GM21825 (cell line): ENCODE results near the gene PPRC1.

ENCODE experiments used
- ATAC-seq: cut with Tn5 transposase; IDR thresholded peaks from one replicate; pipeline ENCODE4 v1.9.1; 2021; ENCODE audit warnings: mild to moderate bottlenecking, moderate library complexity; ENCODE audit not compliant: unreplicated experiment

The PPRC1 gene

DNA sequence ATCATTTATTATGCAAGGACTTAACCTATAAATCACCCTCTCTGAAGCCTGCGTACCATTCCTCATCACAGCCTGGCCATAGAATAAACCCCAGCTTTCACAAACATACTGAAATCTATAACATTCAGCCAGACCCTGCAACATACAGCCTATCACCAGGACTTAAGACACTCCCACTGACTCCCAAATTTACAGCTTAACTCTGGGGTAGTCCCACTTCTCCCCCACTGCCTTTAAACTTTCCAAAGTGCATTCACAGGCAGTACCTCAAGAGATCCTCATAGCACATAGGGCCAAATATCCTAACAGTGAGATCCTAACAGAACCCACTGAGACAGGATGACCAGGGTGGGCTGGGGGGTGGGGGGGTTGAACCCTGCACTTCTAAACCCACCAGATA is 16.2 kb upstream of the PPRC1 start:
- no peak for ATAC-seq

GRCh38 chr10:102117391-102118159 is 15.3 kb upstream of the PPRC1 start:
- ATAC-seq: no peak

DNA sequence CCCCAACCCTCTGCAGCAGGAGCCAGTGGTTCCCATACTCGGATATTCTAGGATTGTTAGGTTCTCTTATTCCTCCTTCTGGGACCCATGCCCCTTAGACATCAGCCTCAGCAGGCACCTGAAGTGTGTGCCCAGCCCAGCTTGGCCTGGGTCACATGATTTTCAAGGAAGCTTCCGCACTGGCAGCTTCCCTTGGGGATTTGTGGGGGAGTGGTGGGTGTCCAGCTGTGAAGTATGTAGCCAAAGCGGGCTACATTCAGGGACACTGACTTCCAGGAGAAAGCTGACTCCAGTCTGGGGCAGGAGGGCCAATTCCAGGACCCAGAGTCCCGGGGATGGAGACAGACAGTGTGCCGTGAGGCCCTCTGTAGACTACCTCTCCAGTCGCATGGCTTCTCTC is 14.0 kb upstream of the PPRC1 start:
- no peak for ATAC-seq

GRCh38 chr10:102119417-102120141 is 13.3 kb upstream of the PPRC1 start:
- ATAC-seq: no peak

- ATAC-seq: peak; percentile 47
Observed at GRCh38 chr10:102120142-102120990, 12.5 kb upstream of the PPRC1 start, which contains the start of gene LDB1. TSS of gene LDB1 (minus strand) at chr10:102120368. CDS start at chr10:102120110, 258 bp downstream.

GRCh38 chr10:102120991-102121738 is 11.7 kb upstream of the PPRC1 start:
- ATAC-seq: no peak

- no peak for ATAC-seq
Observed at GRCh38 chr10:102121739-102122372, 11.0 kb upstream of the PPRC1 start.

GRCh38 chr10:102122450-102122849 is 10.4 kb upstream of the PPRC1 start:
- no peak for ATAC-seq

GRCh38 chr10:102123223-102123622 is 9.6 kb upstream of the PPRC1 start:
- no peak for ATAC-seq

DNA sequence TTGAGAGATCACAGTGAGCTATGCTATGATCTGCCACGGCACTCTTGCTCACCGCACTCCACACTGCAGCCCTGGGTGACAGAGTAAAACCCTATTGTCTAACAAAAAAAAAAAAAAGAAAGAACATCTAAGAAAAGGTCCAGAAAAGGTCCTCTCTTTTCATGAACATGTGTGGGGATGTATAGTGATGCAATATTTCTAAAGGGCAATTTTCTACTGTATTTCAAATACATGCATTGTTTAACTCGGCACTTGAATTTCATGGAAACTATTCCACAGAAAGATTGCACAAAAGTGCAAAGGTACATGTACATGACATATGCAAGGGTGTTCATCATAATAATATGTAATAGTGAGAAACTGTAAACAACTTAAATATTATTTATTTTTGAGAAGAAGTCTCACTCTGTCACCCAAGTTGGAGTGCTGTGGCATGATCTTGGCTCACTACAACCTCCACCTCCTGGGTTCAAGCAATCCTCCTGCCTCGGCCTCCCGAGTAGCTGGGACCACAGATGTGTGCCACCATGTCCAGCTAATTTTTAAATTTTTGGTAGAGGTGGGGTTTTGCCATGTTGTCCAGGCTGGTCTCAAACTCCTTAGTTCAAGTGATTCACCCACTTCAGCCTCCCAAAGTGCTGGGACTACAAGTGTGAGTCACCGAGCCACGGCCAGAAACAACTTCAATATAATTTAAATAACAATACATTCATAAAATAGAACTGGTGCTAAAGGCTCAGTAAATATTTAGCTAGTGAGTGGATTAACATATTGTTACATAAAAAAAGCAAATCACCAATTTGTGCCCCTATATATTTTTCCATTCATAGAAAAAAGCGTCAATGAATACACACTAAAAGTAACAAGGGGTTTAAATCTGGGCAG is 1.3 kb upstream of the PPRC1 start:
- no peak for ATAC-seq

- no peak for ATAC-seq
Observed at GRCh38 chr10:102132193-102132562, 662 bp upstream of the PPRC1 start.

GRCh38 chr10:102133373-102134195 is 744 bp downstream of the PPRC1 start:
- no peak for ATAC-seq

DNA sequence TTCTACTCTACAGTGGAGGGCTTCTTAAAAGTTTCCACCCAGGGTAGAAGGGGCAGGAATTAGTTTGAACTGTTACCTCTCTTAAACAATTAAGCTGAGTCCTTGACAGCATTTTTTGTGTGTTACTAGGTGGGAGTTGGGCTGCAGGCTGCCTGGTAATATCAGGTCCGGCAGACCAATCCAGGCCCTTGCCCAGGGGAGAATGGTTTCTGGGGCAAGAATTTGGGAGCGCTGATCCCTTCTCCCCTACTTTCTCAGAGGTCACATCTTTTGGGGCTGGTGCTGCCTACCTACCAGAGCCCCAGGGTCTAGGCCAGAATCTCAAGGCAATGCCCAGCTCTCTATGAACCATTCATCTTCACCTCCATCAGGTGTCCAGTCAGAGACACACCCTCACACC is 1.6 kb downstream of the PPRC1 start:
- ATAC-seq: no peak

DNA sequence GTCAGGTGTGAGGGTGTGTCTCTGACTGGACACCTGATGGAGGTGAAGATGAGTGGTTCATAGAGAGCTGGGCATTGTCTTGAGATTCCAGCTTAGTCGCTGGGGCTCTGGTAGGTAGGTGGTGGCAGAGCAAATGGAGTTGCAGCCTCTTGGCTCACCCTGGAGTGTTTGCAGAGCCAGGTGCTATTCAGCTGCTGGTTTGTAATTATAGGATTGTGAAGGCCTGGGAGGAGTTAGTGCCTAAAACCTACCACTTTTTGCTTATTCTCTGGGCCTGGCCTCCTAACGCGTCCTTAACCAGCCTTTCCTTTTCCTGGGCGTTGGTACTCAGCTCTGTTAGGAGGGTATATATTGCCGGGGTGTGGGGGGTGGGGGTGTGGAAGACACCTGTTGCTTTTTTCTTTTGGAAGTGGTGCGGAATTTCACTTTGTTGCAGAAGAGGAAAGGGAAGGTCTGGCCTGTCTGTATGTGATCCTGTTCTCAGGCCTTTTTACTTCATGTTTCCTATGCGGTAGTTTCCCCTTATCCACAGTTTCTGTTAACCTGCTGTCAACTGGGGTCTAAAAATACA is 3.2 kb downstream of the PPRC1 start:
- ATAC-seq: no peak

- no peak for ATAC-seq
Observed at GRCh38 chr10:102139281-102140110, 6.7 kb downstream of the PPRC1 start.

GRCh38 chr10:102140218-102140617 is 7.4 kb downstream of the PPRC1 start:
- no peak for ATAC-seq

DNA sequence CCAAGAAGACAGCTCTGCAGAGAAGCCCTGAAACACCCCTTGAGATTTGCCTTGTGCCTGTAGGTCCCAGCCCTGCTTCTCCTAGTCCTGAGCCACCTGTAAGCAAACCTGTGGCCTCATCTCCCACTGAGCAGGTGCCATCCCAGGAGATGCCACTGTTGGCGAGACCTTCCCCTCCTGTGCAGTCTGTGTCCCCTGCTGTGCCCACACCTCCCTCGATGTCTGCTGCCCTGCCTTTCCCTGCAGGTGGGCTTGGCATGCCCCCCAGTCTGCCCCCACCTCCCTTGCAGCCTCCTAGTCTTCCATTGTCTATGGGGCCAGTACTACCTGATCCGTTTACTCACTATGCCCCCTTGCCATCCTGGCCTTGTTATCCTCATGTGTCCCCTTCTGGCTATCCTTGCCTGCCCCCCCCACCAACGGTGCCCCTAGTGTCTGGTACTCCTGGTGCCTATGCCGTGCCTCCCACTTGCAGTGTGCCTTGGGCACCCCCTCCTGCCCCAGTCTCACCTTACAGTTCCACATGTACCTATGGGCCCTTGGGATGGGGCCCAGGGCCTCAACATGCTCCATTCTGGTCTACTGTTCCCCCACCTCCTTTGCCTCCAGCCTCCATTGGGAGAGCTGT is 8.2 kb downstream of the PPRC1 start:
- no peak for ATAC-seq
